AG09309 (cell line): Measurements from ENCODE around the gene DYNAP.
A peak's percentile ranks its signal among the peaks of the same experiment; 100 is the strongest.

Experiments
- DNase-seq: peaks from one replicate; pipeline ENCODE4 v3.0.0-alpha.2; 2010; ENCODE audit warnings: low read depth
- H3K4me3 ChIP-seq: 2 replicates; pipeline ENCODE4 v1.5.1; 2011; ENCODE audit warnings: mild to moderate bottlenecking, low read depth, low read length, moderate library complexity; ENCODE audit not compliant: control insufficient read depth
- TF ChIP-seq, protein P1 (sequence below): IDR thresholded peaks from 2 replicates; pipeline ENCODE4 v1.5.1; 2011; ENCODE audit warnings: mild to moderate bottlenecking, low read depth, low read length, inconsistent platforms; ENCODE audit not compliant: insufficient read depth, control insufficient read depth; ENCODE audit errors: missing control alignments

Gene DYNAP

DNA sequence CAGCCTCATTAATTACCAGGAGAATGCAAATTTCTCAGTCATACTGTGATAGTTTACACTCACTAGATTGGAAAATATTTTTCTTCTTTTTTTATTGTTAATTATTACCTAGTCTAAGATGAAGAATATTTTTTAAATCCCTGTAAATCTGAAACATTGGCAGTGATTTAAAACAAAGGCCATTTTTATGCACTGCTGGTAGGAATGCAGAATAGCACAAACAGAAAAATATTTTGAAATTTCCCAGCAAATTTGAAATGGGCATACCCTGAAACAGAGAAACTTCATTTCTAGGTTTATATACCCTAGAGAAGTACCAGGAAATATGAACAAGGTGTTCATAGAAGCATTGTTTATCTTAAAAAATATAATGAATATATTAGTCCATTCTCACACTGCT lies 31.0 kb downstream of the DYNAP start:
- H3K4me3 ChIP-seq = no peak overlapping the region
- TF ChIP-seq, protein P1, sequence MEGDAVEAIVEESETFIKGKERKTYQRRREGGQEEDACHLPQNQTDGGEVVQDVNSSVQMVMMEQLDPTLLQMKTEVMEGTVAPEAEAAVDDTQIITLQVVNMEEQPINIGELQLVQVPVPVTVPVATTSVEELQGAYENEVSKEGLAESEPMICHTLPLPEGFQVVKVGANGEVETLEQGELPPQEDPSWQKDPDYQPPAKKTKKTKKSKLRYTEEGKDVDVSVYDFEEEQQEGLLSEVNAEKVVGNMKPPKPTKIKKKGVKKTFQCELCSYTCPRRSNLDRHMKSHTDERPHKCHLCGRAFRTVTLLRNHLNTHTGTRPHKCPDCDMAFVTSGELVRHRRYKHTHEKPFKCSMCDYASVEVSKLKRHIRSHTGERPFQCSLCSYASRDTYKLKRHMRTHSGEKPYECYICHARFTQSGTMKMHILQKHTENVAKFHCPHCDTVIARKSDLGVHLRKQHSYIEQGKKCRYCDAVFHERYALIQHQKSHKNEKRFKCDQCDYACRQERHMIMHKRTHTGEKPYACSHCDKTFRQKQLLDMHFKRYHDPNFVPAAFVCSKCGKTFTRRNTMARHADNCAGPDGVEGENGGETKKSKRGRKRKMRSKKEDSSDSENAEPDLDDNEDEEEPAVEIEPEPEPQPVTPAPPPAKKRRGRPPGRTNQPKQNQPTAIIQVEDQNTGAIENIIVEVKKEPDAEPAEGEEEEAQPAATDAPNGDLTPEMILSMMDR = no peak
- DNase-seq = no peak

DNA sequence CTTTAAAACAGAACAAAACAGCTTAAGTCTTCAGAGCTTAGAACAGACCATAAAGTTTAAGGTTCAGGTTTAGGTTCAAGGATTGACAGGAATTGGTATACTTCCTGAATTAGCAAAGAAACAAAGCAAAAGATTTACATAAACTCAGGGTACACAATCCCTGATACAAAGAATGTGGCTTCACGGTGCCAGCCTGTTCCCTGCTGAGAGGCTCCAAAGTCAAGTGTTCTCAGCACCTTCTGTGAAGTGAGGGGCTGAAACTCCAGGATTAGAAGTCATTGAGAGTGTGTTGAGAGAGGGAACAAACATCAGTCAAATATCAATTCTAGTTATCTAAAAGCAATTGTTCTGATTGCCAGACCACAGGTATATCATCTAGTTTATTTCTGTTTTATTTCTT lies 35.7 kb downstream of the DYNAP start:
- DNase-seq = no peak
- TF ChIP-seq, protein P1 = no peak

DNA sequence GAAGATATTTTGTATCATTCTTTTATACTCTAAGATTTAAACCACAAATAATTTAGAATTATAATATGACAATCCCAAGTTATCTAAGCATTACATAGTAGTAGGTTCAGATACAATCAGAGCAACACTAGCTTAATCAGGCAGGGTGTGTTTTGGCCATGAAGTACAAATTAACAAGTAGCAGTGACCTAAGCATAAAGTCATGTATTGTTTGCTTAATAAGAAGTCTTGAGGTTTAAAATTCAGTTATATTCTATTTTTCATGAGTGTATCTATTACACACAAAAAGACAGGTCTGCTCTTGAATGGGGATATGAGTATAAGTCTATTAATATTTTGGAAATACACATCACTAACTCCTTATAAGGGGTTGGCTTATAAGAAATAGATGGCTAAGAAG lies 39.9 kb downstream of the DYNAP start:
- no peak for DNase-seq
- TF ChIP-seq, protein P1 = no peak
- H3K4me3 ChIP-seq = no peak overlapping the region

More for the DNA sequence above, 35.7 kb downstream of the DYNAP start:
- H3K4me3 ChIP-seq = no peak overlapping the region

DNA sequence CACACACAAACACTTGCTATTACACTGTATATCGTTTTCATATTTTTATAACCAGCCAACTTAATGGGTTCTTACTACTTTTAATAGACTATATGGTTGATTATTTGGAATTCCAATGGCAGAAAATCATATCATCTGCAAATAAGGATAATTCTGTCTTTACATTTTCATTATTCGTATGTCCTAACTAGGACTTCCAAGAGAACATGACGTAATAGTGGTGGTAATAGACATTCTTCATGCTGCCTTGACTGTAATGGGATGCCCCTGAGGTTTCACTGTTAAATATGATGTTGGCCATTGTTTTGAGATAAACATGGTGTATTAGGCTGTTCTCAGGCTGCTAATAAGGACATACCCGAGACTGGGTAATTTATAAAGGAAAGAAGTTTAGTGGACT lies 45.2 kb downstream of the DYNAP start:
- no peak overlapping the region for H3K4me3 ChIP-seq
- TF ChIP-seq, protein P1 = no peak
- DNase-seq = no peak

DNA sequence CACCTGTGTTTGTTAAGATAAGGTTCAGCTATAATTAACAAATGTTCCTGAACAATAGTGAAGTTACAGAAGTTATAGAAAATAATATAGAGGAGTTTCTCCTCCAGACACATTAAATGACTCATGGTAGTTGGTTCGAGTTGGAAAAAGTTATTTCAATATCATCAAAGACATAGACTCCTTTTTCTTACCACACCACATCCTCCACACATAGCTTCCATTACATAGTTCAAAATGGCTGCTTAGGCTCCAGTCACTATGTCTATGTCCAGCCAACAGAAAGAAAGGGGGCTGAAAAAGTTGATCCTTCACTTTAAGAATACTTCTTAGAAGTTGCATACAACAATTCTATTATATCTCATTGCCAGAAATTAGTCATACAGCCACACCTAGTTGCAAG lies 50.7 kb downstream of the DYNAP start:
- no peak overlapping the region for H3K4me3 ChIP-seq
- no peak for DNase-seq
- TF ChIP-seq, protein P1 = no peak

DNA sequence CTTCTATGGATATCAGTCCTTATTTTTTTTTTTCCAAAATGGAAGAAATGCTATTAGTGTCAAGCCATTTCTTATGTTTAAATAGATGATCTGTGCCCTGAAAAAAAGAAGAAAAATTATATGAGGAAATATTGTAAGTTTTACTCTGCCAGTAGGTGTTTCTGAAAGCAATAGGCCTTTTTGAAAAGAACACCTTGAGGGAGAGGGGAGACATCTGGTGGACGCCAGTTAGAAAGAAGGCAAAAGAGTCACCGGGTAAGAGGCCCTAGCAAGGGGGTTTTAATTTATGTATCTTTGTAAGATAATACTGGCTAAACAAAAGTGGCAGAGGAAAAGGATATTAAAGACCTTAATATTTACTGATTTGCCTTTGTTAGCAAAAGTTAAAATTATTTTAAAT lies 56.1 kb downstream of the DYNAP start:
- TF ChIP-seq, protein P1 = peak; percentile 38
- H3K4me3 ChIP-seq = no peak overlapping the region
- no peak for DNase-seq
